Measurements from ENCODE around the gene DUOXA2.
"Not testable (repeated sequence)": the region's sequence is repeated elsewhere in the genome, so short reads cannot be mapped to it uniquely, and the experiment has no call there.

Gene DUOXA2

GRCh38 chr15:45114076-45114750 is at the start of gene DUOXA2, which contains the start of gene DUOX2:
DUOXA2 (plus strand) TSS chr15:45114326; CDS start chr15:45114606, 280 bp downstream.
DUOX2 (minus strand) TSS chr15:45114172; CDS start chr15:45113411, 761 bp downstream.
- peak; percentile 15 for DNase-seq

- DNase-seq = no peak
These were observed 49.7 kb upstream of the DUOXA2 start for GRCh38 chr15:45064386-45064785.

GRCh38 chr15:45069942-45070360 is 44.2 kb upstream of the DUOXA2 start:
- not testable (repeated sequence) for DNase-seq

- not testable (repeated sequence) for DNase-seq
These were observed 40.5 kb upstream of the DUOXA2 start for GRCh38 chr15:45073602-45074001.

GRCh38 chr15:45075440-45076320 is 38.4 kb upstream of the DUOXA2 start:
- not testable (repeated sequence) for DNase-seq

- not testable (repeated sequence) for DNase-seq
These were observed 36.7 kb upstream of the DUOXA2 start for GRCh38 chr15:45077391-45077790.

- not testable (repeated sequence) for DNase-seq
These were observed 34.9 kb upstream of the DUOXA2 start for GRCh38 chr15:45079201-45079600.

DNA sequence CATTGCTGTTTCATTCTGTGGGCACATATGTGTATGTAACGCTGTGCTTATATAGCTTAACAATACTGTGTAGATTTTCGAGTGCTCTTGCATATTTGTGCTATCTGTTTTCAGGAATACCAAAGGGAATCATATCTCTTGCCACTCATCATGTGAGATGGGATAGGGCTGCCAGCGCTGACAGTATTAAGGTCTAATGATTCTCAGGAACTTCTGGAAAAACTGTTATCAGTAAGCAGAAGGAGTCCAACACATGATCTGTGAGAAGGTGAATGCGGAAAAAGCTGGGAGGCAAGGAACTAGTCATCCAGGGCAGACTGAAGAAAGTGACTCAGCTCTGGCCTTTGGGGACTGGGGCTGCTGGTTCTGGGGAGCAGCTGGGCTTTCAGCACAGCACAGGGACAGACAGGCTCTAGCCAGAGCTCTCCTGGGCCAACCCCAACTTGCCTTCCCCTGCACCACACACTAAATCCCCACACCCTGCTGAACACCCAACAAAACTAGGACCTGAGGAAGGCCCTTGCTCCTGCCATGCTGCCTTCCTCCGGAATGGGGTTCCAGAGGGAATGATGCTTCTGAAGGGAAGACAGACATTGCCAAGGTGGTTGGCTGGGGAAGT is 34.4 kb upstream of the DUOXA2 start:
- not testable (repeated sequence) for DNase-seq

GRCh38 chr15:45080593-45080992 is 33.5 kb upstream of the DUOXA2 start:
- DNase-seq = not testable (repeated sequence)

- not testable (repeated sequence) for DNase-seq
These were observed 31.7 kb upstream of the DUOXA2 start for GRCh38 chr15:45082412-45082811.

DNA sequence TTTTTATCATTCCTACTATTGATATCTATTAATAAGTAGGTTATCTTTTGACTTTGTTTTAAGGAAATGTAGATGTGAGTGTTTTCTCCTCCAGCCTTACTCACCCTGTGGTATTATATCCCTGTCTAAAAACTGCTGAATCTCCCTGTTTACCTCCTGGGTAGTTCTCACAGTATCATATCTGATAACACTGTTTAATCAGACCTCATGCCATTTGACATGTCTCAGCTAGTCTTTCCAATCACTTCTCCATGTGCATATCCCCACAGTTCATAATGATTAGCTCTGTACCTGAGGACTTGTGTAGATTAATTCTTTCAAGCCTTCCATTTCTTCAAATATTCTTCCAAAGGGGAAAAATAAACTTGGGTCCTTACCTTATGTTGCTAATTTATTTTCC is 30.9 kb upstream of the DUOXA2 start:
- no peak for DNase-seq

DNA sequence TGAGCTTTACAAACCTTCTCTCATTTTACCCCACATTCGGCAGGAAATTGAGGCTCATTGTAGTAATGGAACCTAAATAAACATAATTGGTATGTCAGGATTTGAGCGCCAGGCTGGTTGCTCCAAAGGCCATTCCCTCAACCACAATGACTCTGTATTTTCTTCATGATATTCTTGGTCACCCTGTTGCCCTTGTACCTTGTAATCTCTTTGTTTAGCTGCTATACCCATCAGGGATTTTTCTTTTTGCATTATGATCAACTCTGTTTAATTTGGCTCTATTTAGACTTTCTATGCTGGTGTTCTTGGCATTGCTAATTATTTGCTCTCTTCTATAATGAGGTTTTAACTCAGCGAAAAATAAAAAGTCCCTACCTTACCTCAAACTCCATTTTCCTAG is 30.0 kb upstream of the DUOXA2 start:
- no peak for DNase-seq

GRCh38 chr15:45087513-45087912 is 26.6 kb upstream of the DUOXA2 start:
- DNase-seq = no peak

- no peak for DNase-seq
These were observed 25.1 kb upstream of the DUOXA2 start for GRCh38 chr15:45088801-45089711.

- DNase-seq = no peak
These were observed 24.3 kb upstream of the DUOXA2 start for GRCh38 chr15:45089712-45090373.

DNA sequence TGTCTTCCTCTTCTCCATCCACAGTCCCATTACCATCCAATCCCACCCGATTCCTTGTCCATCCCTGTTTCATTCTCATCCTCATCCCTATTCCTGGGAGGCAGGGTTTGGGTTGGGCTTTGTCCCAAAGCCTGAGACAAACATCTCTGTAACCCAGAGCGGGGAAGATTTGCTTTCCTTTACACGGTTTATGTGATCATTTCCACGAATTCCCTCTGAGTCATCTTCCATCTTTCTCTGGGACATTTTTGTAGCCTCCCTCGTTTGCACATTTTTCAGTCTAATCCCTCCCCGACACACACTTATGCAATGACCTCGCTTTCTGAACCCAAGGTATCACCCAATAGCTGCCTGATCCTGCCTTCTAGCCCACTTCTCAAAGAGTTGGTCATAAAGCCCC is 23.0 kb upstream of the DUOXA2 start:
- no peak for DNase-seq

DNA sequence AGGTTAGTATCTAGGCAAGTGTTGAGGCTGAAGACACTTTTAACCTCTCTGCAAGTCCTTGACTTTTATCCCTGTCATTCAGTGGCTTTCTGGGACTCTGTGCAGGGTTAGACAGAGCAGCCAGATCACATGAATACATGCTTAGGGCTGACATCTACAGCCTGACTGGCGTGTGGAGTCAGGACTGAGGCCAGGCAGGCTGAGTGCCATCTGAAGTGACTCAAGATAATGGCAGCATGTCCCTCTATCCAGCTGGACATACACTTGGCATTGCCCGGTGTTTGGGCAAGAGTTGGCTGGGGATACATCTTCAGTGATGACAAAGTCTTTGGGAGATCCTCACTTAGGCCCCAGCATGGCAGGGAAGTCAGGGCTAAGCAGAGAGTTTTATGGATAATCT is 22.6 kb upstream of the DUOXA2 start:
- DNase-seq = no peak

- no peak for DNase-seq
These were observed 21.1 kb upstream of the DUOXA2 start for GRCh38 chr15:45093013-45093412.

DNA sequence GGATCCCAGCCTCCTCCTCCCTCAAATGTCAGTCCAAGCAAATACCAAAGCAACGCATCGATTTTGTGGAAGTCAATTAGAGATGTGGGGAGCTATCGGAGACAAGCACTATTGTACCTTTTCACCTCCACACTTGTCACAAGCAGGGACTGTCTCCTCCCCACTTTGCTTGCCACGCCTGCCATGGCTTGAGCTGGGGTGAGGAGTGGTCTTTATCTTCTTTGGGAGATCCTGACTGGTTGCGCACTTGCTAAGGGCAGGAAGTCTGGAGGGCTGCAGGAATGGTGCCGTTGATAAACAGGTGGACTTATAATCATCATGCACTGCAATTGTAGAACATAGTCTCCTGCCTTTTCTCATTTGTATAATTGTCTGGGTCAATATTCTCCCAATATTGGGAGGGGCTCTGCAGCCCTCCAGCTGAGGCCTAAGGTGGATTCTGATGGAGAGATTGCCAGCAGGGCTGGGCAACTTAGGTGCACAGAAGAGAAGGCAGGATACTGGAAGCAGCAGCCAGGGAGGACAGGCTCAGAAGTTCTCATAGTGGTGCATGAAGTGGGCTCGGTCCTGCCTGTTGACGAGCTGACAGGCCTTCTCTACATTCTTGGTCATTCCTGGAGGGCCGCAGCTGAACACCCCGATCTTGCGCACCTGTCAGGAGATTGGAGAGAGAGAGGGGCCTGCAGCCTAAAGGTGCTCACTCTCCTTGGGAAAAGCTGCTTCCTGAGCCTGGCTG is 20.3 kb upstream of the DUOXA2 start:
- DNase-seq = no peak

DNA sequence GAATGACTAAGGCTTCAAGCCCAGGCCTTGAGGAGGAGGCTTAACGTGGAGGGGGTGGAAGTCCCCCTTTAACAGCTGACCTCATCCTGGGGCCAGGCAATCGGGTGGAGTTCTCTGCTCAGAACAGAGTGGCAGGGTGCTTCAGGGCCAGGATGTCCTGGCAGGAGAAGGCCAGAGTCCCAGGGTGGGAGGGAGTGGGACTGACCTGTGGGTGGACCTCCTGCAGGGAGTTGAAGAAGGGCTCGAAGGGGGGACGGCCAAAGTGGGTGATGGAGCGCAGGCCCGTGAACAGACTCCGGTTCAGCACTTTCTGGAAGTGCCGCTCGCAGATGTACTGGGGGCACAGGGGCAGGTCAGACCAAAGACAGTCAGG is 19.8 kb upstream of the DUOXA2 start:
- no peak for DNase-seq

DNA sequence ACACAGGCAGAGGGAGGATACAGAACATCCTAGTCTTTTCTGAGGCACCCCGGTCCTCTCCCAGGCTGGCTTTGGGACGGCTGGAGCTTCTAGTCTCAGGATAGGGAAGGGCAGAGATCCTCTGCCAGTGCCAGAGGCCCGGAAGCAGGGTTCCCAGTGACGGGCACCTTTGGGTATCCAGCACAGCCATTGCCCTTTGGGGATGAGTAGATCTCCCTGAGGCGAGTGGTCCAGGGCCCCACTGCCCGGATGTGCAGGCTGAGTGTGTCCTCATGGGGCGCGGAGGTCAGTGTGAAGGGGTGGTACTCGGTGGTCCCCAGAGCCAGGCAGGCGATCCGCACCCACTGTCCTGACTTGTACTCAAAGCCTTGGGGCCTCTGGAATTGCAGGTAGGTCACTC is 18.5 kb upstream of the DUOXA2 start:
- no peak for DNase-seq
